Stimulated activated CD4-positive, alpha-beta T cell treated with anti-CD3 and anti-CD28 coated beads, Interleukin-1b, Interleukin-23, amount 100 ng/mL, for 1 hour (primary cell): ENCODE data around the gene GRAMD4.

Source experiments
- DNase-seq, 2 donors: peaks; one replicate each; pipeline ENCODE4 v3.0.0-alpha.2; 2020; ENCODE audit warnings: low read depth in 2 of 2

Gene GRAMD4

GRCh38 chr22:46655861-46656608 lies 35.8 kb downstream of the GRAMD4 start:
- no peak for DNase-seq

GRCh38 chr22:46656856-46657654 lies 36.9 kb downstream of the GRAMD4 start:
- DNase-seq: no peak

DNA sequence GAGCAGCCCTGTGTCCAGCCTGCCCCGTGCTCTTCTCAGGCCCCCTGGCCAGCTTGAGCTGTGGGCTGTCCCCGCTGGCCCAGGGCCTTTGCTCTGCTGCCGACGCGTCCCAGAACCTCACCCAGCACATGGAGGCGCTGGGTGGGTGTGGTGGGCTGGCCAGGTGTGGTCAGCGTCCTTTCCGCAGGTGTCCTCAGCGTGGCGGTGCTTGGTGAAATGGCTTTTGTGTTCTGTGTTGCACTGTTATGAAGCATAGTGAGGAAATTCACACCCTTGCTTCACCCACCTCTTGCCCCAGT lies 37.4 kb downstream of the GRAMD4 start:
- no peak for DNase-seq

DNA sequence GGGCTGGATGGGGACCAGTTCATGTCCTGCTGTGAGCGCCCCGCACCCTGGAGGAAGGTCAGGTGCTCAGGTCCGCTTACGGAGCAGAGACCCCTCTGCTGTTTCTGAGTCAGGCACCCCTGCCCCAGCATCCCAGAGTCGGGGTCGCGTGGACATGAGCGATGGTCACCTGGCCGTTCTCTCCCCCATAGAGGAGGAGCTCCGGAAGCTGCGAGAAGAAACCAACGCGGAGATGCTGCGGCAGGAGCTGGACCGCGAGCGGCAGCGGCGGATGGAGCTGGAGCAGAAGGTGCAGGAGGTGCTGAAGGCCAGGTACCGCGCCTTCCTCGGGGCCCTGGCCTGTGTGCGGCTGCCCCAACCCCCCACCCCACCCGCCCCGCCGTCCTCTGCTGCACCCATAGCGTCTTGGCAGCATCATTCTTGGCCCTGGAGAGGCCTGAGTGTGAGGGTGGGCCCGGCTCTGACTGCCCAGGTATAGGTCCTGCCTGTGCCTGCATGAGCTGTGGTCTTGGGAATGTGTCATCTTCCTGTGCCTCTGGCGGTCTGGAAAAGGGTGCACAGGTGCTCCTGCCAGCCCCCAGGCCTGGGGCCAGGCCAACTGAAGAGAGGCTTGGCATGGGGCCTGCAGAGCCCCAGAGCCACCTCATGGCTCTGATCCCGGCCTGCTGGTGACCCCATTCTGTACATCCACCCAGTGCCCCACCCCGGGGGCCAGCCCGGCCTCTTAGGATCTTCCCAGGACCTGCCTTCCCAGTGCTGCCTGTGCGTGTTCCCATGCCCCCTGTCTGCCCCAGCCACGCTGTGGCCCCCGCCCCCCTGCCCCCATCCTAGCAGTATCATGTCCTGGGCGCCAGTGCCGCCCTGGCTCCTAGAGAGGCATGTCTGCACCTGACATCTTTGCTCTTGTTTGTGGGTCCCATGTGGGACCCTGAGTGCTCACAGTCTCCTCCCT lies 38.1 kb downstream of the GRAMD4 start:
- no peak for DNase-seq

- DNase-seq: no peak
Measured at GRCh38 chr22:46659059-46659790, 39.0 kb downstream of the GRAMD4 start.

- DNase-seq: no peak
Measured at GRCh38 chr22:46659791-46660186, 39.6 kb downstream of the GRAMD4 start.

DNA sequence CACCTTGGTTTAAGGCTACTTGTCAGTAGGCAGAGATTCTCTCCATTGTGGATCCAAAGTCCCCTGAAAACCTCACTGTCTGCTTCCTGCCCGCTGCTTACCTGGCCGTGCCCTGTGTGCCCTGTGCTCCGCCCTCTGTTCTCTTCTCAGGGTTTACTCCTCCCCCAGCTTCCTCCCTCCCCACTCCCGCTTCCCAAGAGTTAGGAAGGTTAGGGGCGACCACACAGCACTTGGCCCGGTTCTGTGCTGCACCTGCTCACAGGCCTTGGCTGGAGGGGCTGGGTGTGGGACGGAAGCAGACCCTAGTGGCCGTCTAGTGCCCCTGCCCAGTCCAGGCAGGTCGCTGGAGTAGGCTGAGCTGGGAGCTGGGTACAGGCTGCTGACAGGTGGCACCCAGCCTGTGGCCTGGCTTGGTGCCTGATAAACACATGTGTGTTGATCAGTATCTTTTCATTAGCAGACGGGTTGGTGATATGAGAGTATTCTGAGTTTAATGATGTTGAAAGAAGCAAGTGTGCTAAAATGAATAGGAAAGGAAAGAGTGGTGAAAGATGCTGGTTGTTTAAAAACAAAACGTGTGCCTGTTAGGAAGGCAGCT lies 40.5 kb downstream of the GRAMD4 start:
- DNase-seq: no peak

GRCh38 chr22:46661221-46661851 lies 41.1 kb downstream of the GRAMD4 start:
- peak in 1 of 2 donors; percentile 28 for DNase-seq

DNA sequence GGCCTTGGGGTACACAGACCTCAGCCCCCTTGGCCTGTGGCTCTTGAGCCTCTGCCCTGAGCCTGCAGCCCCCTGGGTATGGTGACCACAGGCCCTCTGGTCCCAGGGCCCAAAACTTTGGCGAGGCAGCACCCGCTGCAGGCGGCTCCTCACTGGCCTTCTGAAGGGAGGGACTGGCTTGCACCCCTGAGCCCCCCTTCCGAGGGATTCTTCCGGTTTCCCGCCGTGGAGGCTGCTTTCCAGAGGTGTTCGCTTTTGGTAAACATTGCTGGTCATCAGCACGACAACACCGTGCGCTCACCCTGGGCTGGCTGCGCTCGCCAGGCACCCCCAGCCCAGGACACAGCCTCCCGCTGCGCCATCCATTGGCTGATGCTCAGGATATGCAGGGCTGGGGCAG lies 42.0 kb downstream of the GRAMD4 start:
- DNase-seq: no peak

DNA sequence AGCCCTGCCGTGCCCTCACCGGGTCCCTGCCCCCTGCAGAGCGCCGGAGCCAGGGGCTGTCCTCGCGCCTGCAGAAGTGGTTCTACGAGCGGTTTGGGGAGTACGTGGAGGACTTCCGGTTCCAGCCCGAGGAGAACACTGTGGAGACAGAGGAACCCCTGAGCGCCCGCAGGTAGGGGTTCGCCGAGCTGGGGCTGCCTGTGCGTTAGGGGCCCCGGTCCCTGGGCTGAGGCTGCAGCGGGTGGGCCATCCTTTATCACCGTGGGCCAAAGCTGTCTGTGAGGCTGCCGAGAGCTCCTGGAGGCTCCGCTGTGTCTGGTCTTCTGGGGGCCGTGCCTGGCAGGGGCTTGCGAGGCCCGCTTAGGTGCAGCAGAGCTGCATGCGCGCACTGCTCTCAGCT lies 42.8 kb downstream of the GRAMD4 start:
- DNase-seq: no peak

DNA sequence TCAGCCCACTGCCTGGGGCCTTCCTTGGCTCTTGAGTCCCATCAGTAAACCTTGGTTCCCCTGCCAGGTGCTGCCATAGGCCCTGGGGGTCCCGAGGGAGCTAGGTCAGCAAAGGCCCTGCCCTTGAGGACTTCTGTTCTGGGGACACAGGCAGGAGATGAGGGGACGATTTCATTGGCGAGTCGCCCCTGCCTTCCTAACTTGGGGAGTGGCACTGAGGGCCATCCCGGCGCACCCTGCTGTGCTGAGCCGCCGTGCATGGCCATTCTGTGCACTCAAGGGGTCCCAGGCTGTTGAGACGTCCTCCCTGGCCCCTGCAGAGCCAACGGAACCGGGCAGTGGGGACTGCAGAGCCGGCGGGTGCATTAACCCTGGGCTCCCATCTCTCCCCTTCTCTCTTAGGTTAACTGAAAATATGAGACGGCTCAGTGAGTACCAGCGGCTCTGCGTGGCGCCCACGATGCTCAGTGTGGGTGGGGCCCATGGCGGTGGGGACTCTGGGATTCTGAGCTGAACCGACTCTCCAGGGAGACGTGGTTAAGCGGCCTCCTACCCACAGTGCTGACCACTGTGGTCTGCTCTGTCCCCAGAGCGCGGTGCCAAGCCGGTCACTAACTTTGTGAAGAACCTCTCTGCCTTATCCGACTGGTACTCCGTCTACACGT lies 43.4 kb downstream of the GRAMD4 start:
- no peak for DNase-seq

GRCh38 chr22:46664301-46664855 lies 44.2 kb downstream of the GRAMD4 start:
- no peak for DNase-seq

DNA sequence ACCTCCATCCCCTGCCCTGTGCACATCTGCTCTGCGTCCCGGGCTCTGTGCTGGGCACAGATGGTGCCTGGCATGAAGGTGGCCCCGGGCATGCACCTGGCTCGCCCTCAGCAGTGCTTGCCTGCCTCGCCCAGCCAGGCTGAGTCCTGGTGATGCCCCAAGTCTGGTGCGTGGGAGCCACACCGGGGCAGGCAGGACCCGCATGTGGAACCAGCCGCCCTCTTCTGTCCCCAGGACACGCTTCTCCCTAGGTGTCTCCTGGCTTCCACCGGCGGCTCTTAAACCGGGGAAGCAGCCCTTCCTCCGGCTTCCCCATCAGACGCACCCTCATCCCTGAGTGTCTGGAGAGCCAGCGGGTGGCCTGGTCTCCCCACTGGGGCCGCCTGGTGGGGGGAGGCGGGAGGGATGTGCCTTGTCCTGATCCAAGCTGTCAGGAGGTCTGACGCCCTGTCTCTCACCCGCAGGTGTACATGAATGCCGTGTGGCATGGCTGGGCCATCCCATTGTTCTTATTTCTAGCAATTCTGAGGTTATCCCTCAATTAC lies 45.0 kb downstream of the GRAMD4 start:
- no peak for DNase-seq

DNA sequence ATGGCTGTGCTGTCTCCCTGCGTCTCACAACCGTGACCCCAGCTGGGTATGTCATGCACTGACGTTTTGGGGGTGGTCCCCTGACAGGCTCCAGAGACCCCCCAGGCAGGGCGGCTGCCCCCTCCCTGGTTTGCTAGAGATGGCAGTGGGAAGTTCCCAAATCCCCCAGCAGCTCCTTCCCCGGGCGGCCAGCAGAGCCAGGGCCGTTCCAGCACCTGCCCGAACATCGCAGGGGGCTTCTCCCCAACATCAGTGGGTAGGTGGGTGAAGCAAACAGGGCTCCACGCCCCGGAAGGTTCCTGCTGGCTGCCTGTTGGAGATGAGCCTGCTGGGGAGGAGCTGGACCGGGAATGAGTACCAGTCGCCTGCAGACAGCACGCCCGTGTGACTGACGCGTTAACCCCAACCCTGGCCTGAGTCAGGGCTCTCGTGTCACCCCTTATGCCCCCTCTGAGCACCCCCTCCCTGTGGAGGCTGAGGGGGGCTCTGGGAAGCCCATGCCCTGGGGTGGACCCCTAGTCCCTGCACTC lies 45.6 kb downstream of the GRAMD4 start:
- no peak for DNase-seq

DNA sequence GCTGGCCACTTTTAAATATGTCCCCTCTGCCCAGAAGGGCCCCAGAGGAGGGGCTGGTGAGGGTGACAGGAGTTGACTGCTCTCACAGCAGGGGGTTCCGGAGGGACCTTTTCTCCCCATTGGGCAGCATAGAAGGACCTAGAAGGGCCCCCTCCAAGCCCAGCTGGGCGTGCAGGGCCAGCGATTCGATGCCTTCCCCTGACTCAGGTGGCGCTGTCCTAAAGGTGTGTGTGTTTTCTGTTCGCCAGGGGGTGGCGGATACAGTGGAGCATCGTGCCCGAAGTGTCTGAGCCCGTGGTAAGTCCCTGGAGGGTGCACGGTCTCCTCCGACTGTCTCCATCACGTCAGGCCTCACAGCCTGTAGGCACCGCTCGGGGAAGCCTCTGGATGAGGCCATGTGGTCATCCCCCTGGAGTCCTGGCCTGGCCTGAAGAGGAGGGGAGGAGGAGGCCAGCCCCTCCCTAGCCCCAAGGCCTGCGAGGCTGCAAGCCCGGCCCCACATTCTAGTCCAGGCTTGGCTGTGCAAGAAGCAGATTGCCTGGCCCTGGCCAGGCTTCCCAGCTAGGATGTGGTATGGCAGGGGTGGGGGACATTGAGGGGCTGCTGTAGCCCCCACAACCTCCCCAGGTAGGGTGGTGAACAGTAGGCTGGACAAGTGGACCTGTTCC lies 46.5 kb downstream of the GRAMD4 start:
- DNase-seq: no peak

DNA sequence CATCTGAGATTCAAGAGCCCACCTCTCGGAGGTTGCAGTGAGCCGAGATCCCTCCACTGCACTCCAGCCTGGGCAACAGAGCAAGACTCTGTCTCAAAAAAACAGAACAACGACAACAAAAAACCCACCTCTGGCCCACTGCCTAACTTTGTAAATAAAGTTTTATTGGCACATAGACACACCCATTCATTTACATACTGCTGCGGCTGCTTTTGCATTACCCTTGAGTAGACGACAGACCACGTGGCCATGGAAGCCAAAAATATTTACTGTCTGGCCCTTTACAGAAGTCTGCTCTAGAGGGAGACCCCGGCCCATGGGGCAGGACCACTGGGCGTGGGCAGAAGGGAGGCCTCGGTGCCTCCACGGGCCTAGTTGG lies 47.0 kb downstream of the GRAMD4 start:
- no peak for DNase-seq

GRCh38 chr22:46668116-46668515 lies 47.9 kb downstream of the GRAMD4 start:
- DNase-seq: no peak

- no peak for DNase-seq
Measured at GRCh38 chr22:46669201-46669600, 49.0 kb downstream of the GRAMD4 start.
